NAMALWA (cell line): Measurements from ENCODE around the gene ACAD8.

Source experiments
- DNase-seq: peaks from one replicate; pipeline ENCODE4 v3.0.0-alpha.2; 2015; ENCODE audit warnings: low spot score

ACAD8 gene

GRCh38 chr11:134253188-134253993 is at the start of gene ACAD8, which contains the start of gene THYN1:
TSS of gene ACAD8 (plus strand) at chr11:134253568. CDS start at chr11:134253601, 33 bp downstream.
TSS of gene THYN1 (minus strand) at chr11:134253352. CDS start at chr11:134252882, 470 bp downstream.
- peak; percentile 98 for DNase-seq

- no peak for DNase-seq
Measured at GRCh38 chr11:134205729-134206128, 47.6 kb upstream of the ACAD8 start.

DNA sequence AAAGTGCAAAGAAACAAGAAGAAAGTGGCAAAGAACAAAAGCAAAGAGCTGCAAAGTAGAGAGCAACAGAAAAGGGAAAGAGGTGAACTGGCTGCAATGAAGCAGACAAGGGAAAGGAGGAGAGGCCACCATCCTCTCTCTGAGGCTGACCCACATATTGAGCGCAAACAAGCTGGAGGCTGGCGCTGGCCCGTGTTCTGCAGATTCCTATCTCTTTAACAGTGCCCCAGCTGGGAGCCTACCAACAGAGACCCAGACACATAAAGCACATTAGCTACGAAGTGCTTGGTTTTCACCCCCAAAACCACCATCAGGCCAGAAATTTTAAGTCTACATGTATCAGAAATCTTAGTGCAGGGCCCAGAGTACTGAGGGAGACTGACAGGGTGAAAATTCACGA is 47.2 kb upstream of the ACAD8 start:
- DNase-seq, result no peak

DNA sequence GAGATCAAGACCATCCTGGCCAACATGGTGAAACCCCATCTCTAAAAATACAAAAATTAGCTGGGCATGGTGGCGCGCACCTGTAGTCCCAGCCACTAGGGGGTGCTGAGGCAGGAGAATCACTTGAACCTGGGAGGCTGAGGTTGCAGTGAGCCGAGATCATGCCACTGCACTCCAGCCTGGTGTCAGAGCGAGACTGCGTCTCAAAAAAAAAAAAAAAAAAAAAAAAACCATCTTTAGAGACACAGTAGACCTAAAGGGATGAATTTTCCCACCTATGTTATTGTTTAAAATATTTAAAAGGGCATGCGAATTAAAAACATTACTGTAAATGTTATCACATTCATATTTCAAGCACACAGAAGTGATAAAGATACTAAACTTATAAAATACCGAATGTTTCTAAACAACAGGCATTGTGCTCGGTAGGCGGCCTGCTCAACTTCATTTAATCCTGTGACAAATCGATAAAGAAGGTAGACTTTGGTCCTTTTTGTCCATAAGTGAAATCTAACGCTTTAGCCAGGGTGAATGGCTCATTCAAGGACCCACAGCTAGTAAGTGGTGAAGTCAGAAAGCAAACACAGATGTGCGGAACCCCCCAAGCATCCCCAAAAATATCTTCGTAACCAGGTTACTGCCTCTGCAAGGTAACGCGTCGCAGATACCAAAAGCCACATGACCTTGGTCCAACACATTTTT is 45.7 kb upstream of the ACAD8 start:
- peak; percentile 58 for DNase-seq

- no peak for DNase-seq
Measured at GRCh38 chr11:134215836-134216235, 37.5 kb upstream of the ACAD8 start.

- no peak for DNase-seq
Measured at GRCh38 chr11:134216816-134217215, 36.6 kb upstream of the ACAD8 start.

GRCh38 chr11:134223121-134223520 is 30.2 kb upstream of the ACAD8 start:
- no peak for DNase-seq

DNA sequence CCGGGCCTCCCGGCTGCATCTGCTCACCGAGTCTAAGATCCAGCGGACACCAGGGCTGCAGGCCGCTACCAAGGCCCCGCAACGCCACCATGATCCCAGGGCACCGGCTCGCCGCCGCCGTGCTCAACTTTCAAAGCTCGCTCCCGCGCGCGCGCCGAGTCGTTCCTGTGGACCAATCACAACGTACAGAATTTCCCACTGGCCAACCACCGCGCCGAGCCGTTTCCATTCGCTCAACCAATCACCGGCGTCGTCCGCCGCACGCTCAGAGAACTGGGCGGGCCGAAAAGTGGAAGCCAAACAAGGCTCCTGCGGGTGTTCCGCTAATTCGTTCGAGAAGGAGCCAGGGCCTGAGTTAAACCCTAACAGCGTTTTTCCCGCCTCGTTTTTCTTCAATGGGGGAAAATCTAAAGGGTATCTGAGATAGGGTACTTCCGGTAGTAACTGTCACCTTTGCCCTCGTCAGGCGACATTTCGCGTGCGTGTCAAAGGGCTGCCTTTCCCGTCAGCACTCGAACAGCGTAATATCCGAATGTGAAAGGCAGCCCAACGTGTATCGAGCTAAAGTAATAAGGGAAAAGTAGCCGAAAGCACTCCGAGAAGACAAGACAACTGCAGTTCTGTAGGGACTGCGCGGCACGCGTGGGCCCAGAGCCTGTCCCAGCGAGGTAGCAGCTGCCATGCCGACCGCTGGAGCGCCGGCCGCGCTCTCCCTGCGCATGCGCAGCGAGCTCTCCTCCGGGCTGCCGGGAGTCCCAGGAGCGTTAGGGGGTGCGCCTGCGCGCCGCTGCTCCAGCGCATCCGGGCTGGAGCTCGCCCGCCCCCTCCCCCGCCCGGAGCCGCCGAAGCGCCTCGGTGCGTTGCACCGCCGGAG is 29.3 kb upstream of the ACAD8 start, which contains the start of the genes NCAPD3 and VPS26B:
NCAPD3 (minus strand) TSS at position 132 of the 874 bp plus-strand sequence; CDS start at position 91, 41 bp downstream.
VPS26B (plus strand) TSS at position 836 of the 874 bp plus-strand sequence. CDS start 452 bp downstream, outside the sequence.
- DNase-seq, result peak; percentile 97

DNA sequence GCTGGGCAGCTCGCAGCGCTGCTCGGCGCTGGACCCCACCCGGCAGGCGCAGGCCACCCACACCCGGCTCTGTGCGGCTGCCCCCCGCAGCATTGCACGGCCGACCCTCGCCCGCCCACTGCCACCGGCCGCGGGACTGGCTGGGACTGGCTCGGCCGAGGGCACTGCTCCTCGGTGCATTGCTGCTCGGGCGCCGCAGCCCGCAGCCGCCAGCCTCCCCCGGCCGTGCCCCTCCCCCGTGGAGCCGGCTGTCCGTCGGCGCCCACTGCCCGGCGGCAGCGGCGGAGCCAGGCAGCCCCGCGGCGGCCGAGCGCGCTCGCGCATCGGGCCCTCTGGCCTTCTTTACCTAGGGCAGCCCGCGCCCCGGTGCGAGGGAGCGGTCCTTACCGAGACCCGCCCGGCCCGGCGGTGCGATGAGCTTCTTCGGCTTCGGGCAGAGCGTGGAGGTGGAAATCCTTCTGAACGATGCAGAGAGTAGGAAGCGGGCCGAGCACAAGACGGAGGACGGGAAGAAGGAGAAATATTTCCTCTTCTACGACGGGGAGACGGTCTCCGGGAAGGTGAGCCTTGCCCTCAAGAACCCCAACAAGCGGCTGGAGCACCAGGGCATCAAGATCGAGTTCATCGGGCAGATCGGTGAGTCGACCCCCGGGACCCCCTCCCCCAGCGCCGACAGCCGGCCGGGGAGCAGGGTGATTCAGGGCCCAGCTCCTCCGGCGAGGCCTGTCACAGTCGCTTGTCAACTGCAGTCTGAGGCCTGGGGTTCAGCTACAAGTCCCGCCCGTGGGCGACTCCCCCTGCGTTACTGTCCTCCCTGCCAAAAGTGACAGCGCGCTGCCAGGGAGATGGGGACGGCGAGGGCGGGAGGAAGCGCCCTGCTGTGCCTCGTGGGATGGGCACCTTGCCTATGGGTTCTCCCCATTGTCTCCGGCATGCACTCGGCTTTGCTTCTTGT is 28.4 kb upstream of the ACAD8 start:
- DNase-seq, result no peak

DNA sequence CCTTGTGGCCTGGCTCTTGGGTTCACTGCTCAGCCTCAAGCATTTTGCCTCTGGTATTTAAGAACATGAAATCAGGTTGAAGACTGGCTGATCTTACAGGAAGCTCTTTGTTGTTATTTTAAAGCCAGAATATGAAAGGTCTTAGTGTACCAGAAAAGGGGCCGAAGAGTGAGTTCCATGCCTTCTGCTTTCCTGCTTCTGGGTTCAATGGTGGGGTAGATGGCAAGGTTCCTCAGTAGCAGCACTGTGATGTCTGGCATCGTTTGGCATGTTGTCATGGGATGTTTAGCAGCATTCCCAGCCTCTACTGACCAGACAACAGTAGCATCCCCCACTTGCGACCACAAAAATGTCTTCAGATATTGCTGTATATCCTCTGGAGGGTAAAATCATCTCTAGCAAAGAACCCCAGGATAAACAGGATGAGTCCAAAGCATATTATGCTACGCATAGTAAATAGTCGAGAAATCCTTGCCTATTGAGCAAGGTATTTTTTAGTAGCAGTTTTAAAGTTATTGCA is 26.5 kb upstream of the ACAD8 start:
- DNase-seq, result no peak

DNA sequence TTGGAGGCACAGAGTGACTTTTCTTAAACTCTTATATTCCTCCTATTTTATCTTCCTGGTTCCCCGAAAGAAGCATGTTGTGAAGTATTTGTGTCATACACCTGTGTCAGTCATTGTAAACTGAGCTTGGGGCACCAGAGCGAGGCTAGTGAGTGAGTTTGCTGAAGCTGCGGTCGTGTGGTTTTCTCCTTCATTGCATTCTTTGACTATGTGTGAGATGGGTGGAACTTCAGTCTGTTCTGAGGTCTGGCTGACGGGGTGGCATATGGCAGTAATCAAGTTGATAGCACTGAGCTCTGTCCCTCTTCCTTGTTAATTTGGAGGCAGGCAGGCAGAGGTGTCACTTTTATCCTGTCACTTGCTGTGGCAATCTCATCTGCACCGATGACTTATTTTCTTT is 24.7 kb upstream of the ACAD8 start:
- peak; percentile 87 for DNase-seq

DNA sequence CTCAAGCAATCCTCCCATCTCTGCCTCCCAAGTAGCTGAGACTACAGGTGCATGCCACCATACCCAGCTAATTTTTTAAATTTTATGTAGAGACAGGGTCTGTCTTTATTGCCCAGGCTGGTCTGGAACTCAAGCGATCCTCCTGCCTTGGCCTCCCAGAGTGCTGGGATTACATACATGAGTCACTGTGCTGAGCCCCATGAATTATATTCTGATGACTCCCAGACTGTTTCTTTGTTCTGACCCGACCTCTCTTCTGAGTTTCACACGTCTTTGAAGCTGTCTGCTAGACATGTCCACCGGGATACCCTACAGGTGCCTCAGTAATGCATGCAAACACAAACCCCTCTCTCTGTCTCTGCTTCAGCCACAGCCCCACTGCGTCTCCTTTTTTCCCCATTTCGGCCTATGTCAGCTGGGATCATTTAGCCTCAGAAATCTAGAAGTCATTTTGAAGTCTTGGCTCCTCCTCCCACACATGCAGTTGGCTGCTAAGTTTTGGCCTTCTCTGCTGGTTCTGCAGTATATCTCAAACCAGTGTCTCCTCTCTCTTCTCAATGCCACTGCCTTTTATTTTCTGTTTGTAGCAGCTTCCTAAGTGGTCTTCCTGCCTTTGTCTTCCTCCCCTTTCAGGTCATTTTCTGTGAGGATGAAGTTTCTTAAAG is 24.1 kb upstream of the ACAD8 start:
- DNase-seq, result no peak

DNA sequence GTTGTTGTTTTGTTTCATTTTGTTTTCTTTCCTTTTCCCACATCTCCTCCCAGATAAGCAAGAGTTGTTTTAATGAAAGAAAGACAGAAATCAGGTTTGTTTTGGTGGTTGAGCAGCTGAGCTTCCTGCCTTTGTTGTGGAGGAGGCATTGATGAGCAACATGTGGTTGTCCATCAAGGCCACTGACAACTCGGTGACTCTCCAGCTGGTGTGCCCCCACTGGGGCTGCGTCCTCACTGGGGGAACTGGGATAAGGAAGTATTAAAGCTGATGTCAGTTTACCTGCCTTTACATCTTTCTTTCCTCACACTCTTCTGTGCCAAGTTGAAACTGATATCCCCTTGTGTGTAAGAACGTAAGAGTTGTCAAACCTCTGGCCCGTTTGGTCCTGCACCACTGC is 23.0 kb upstream of the ACAD8 start:
- DNase-seq, result no peak

DNA sequence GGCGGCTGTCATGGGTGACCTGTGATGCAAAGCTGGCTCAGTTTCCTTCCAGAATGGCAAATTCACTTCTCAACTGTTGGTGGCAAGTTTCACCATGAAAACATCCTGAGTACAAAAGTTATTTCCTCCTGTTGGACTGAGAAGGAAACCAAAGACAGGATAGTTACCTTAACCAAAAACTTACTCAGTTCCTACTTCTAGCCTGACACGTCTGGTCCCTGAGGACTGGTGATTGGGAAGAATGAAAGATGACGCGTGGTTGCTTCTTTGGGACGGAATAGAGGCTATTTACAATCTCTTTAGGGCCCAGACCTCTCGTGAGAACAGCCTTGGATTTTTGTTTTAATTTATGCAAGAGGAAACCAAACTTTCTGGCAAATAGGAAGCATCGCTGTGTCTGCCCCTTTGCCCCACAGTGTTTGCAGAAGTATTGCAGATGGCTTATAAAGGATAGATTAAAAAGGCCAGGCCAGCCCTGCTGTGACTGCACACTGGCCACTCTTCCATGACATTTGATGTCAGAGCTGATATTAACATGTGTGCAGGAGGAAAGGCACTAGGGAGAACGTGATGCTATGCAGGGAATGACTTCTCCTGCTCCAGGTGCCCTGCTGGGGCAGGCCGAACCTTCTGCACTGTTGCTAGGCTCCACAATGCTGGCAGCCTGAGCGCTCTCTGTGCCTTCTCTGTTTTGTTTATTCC is 21.3 kb upstream of the ACAD8 start:
- no peak for DNase-seq

DNA sequence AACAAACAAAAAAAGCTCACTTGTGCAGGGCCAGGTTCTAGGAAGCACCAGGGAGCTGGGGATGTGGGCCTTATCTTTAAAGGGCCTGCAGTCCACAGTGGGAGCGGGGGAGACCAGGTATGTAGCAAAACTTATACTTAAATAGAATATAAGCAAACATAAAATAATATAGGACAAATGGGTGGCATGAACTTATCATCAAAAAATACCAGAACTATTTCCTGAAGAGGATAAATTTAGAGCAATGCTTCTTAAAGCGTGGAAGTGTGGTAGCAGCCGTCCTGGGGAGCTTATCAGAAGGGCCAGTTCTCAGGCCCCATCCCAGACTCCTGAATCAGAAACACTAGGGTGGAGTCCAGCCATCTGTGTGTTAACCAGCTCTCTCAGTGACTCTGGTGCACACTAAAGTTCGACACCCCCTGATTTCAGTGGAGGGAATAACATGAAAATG is 19.6 kb upstream of the ACAD8 start:
- no peak for DNase-seq

DNA sequence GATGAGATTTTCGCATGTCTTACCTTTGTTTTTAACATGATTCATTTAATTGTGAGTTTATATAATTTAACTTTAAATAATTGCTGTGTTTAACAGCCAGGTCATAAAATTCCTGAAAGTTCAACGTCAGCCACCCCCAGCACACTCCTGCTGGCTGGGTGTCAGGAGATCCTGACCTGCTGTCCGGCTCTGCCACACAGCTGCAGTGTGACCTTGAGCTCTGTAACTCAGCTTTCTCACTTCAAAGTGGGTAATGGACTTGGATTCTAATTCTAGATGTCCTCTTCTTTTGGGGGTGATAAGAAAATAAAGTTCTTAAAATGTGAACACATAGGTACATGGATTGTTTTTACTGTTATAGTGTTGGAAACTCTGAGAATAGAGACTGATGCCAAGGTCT is 18.0 kb upstream of the ACAD8 start:
- DNase-seq, result no peak

DNA sequence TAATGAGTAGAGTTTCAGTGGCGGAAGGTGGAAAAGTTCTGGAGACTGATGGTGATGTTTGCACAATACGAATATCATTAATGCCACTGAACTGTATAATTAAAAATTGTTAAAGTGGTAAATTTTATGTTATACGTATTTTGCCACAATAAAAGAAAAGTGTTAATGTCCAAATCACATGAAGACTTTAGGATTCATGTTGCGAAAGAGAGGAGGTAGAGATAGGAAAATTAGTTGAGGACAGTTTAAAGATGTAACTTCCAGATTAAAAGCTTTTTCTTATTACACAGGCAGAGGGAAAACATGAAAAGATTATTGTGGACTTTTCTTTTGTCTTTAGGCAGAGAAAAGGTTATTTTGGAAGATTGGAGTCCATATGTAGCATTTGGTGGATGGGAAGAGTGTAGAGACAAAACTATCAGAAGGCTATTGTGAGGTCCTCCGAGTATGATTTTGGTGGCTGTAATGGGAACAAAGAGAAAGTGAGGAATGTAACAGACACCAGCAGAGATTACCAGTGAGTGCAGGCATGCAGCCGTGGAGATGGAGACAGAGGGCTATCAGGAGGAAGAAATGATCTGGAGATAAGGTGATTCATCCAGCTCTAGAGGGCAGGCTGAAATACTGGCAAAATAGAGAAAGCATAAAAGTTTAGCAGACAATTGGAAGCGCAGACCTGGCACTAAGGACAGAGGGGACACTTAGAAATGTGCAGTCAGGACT is 16.4 kb upstream of the ACAD8 start:
- no peak for DNase-seq

DNA sequence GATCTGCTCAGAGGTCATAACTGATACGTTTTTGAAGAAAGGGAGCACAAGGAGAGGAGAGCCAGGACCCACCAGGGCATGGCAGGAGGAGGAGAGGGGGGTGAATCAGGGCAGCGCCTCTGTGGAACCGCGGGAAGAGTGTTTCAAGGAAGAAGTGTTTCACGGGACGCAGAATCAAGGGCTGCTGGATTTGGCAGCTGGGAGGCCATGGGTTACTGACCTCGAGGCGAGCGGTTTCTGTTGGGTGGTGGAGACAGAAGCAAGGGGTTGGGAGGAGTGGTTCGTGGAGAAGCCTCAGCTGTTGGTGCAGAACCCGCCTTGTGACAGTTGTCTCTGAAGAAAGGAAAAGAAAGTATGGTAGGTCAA is 15.8 kb upstream of the ACAD8 start:
- no peak for DNase-seq

GRCh38 chr11:134238956-134239355 is 14.4 kb upstream of the ACAD8 start:
- no peak for DNase-seq
